Stimulated activated CD8-positive, alpha-beta memory T cell treated with anti-CD3 and anti-CD28 coated beads, Interleukin-7, amount 100 ng/mL, for 4 hours (primary cell): ENCODE measurements around the gene TECTA.
"Not testable (repeated sequence)": the region's sequence is repeated elsewhere in the genome, so short reads cannot be mapped to it uniquely, and the experiment has no call there.

Experiments
- DNase-seq, 2 donors: peaks; one replicate each; pipeline ENCODE4 v3.0.0-alpha.2; 2020; ENCODE audit warnings: low read depth in 2 of 2

TECTA gene

GRCh38 chr11:121131656-121132055, 30.6 kb downstream of the TECTA start:
- DNase-seq, result no peak

GRCh38 chr11:121132211-121132976, 31.4 kb downstream of the TECTA start:
- no peak for DNase-seq

- no peak for DNase-seq
These were observed 33.8 kb downstream of the TECTA start for GRCh38 chr11:121134741-121135312.

- no peak for DNase-seq
These were observed 36.0 kb downstream of the TECTA start for GRCh38 chr11:121137005-121137404.

DNA sequence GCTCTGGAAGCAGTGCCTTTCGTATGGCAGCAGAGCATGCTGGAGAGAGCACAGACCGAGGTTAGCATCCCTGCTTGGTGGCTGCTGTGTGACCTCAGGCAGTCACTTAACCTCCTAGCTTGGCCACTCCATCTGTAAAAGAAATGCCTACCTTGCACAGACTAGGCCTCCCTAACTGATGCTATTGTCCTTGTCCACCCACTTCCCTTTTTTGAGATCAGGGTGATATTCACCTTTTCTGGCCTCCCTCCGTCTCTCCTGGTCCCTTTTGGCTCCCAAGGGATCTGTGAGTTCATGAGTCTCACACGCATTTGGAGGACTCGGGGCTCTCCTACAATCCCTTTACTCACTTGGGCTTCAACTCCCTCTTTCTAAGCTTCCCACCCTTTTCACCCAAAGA, 37.2 kb downstream of the TECTA start:
- DNase-seq, result no peak

- no peak for DNase-seq
These were observed 39.3 kb downstream of the TECTA start for GRCh38 chr11:121140369-121140768.

DNA sequence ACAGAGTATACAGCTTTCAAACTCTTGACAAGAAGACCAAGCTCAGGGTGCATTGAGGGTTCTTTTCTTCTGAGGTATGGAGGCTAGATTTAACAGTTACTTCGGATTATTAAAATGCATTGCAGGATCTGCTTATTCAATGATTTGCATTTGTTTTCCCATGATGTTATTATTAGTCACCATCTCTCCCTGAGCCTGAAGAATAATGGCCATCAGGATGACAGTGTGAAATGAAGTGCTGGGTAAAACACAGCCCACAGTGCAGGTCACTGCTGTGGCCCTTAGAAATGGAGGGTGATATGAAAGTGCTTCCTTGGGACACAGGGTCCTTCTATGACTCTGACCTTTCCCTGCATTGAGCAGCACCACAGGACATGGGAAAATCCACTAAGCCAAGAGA, 40.0 kb downstream of the TECTA start:
- no peak for DNase-seq

GRCh38 chr11:121143921-121144320, 42.9 kb downstream of the TECTA start:
- DNase-seq, result no peak

DNA sequence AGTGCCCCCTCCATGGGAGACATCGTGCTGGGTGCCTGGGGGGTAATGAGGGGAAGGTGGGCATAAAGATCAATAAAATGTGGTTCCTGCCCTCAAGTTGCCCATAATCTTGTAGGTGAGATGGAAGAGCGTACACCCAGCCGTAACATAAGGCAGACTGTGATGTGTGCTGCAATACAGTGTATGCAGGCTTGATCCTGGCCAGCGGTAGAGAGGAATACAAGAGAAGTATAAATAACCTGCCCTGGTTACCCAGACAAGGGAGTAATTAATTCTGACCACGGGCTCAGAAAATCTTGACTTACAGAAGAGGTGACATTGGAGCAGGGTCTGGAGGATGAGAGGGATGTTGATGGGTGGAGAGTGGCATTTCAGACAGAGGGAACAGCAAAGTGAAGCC, 43.7 kb downstream of the TECTA start:
- no peak for DNase-seq

DNA sequence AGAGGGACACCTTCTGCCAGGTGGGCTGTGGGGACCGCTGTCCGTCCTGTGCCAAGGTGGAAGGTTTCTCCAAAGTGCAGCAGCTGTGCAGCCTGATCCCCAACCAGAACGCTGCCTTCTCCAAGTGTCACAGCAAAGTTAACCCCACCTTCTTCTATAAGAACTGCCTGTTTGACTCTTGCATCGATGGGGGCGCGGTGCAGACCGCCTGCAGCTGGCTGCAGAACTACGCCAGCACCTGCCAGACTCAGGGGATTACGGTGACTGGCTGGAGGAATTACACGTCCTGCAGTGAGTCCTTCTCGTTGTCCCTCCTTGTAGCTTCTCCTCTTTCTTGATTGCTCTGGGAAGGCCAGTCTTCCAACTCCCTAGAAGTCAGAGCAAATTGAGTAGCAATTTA, 44.8 kb downstream of the TECTA start:
- DNase-seq, result no peak

- DNase-seq, result no peak
These were observed 48.1 kb downstream of the TECTA start for GRCh38 chr11:121149116-121149515.

DNA sequence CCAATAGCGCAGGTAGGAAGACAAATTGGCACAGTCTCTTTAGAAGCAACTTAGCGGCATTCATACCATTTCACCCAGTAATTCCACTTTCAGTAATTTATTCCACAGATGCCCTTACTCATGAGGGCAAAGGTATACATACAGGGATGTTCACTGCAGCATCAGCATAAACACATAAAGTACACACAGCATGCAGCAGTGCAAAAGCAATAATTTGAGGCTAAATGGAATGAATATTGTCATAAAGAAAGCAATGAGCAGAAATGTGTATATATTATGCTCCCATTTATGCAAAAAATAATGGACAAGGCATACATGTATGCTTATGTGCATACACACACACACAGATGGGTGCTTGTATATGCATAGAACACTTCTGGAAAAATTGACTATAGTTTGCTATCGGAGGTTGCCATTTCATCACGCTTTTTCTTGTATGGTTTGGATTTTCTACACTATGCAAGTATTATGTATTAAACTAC, 50.2 kb downstream of the TECTA start:
- no peak for DNase-seq

- DNase-seq, result no peak
These were observed 51.7 kb downstream of the TECTA start for GRCh38 chr11:121152764-121153163.

- DNase-seq, result no peak
These were observed 52.4 kb downstream of the TECTA start for GRCh38 chr11:121153472-121153871.

GRCh38 chr11:121154486-121155314, 53.7 kb downstream of the TECTA start:
- no peak for DNase-seq

- DNase-seq, result no peak
These were observed 56.7 kb downstream of the TECTA start for GRCh38 chr11:121157756-121158155.

DNA sequence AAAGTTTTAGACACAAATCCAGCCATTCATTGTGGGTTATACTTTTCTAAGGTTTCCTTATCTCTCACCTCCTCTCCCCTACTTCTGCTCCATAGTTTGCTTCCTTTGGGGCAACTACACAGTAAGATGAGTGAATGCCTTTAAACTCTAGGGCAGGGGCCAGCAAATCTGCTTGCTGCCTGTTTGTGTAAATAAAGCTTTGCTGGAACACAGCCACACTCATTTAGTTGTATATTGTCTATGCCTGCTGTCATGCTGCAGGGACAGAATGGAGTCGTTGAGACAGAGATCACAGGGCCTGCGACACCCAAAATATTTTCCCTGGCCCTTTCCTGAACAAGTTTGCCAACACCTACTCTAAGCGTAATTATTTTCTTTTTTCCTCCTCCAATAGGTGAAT, 58.7 kb downstream of the TECTA start:
- DNase-seq, result no peak

DNA sequence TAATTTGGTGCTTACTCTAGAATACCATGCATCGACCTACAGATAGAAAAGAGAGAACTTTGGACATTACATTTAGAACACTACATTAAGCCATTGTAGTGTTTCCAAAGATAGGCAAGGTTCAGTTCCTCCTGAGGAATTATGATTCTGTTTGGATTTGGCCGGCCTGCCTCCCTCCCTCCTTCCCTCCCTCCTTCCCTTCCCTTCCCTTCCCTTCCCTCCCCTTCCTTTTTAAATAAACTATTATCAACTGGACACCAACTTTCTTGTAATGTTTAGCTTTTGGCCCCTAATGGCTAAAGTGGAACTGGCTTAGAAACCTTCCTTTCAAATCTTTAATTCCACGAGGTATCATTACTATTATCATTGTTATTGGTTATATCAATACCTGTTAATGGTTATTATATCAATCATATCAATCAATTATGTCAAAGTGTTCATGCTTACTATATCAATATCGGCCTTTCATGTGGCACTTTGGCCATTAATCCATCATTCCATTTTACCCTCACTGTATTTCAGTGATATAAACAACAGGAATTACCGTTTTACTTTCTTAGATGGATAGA, 60.4 kb downstream of the TECTA start:
- no peak for DNase-seq

GRCh38 chr11:121163658-121164308, 62.7 kb downstream of the TECTA start:
- DNase-seq, result no peak

DNA sequence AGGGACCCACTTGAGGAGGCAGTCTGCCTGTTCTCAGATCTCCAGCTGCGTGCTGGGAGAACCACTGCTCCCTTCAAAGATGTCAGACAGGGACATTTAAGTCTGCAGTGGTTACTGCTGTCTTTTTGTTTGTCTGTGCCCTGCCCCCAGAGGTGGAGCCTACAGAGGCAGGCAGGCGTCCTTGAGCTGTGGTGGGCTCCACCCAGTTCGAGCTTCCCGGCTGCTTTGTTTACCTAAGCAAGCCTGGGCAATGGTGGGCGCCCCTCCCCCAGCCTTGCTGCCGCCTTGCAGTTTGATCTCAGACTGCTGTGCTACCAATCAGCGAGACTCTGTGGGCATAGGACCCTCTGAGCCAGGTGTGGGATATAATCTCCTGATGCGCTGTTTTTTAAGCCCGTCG, 76.6 kb downstream of the TECTA start:
- not testable (repeated sequence) for DNase-seq

GRCh38 chr11:121179306-121179705, 78.3 kb downstream of the TECTA start:
- DNase-seq, result no peak

DNA sequence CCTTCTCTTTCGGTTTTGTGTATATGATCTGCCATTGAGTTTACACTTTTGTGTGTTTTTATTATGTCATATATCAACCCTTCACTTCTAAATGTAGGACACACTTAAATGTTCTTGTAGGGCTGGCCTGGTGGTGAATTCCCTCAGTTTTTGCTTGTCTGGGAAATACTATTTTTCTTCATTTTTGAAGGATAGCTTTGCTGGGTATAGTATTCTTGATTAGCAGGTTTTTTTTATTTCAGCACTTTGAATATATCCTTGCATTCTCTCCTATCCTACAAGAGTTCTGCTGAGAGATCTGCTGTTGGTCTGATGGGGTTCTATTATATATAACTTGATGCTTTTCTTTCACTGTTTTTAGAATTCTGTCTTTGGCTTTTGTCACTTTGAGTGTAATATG, 79.1 kb downstream of the TECTA start:
- no peak for DNase-seq
